Stomach (tissue), 4 donors: ENCODE data around the gene MBNL3.

Source experiments
- POLR2A ChIP-seq, 4 donors: fragments of 450-650 bp; IDR thresholded peaks; one replicate each; pipeline ENCODE4 v1.6.1; 2016; ENCODE audit warnings: antibody characterized with exemption in 4 of 4, control low read depth in 2 of 4, mild to moderate bottlenecking in 1 of 4, moderate library complexity in 1 of 4
- TF ChIP-seq, protein P1 (sequence below), 7 experiments: fragments of 450-650 bp in 4 of 7; fragments of 200-600 bp in 3 of 7; sonication (generic) in 3 of 7; IDR thresholded peaks; one replicate each; pipeline ENCODE4 v1.5.1; 2016 to 2019; ENCODE audit warnings: antibody characterized with exemption in 7 of 7, control low read depth in 2 of 7, mild to moderate bottlenecking in 1 of 7

DNA sequence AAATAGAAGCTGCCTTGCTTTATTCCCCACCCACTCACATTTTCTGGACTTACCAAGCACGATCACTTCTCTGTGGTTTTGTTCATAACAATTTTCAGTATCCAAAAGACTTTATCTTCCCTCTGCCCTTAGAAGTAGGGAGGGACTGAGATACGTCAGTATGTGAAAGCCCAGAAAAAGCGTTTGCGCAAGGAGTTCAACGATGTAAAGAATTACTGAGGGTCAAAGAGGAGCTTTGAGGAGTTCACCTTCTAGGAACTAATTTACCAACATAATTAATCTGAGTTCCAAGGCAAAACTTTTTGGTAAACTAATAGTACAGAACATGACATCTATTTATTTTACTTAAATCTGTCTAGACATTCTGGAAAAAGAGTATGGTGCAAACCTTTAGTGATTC lies 84.6 kb downstream of the MBNL3 start:
- TF ChIP-seq POLR2A (IDR thresholded peaks at IDR 0.05) = no peak
- TF ChIP-seq, protein P1, sequence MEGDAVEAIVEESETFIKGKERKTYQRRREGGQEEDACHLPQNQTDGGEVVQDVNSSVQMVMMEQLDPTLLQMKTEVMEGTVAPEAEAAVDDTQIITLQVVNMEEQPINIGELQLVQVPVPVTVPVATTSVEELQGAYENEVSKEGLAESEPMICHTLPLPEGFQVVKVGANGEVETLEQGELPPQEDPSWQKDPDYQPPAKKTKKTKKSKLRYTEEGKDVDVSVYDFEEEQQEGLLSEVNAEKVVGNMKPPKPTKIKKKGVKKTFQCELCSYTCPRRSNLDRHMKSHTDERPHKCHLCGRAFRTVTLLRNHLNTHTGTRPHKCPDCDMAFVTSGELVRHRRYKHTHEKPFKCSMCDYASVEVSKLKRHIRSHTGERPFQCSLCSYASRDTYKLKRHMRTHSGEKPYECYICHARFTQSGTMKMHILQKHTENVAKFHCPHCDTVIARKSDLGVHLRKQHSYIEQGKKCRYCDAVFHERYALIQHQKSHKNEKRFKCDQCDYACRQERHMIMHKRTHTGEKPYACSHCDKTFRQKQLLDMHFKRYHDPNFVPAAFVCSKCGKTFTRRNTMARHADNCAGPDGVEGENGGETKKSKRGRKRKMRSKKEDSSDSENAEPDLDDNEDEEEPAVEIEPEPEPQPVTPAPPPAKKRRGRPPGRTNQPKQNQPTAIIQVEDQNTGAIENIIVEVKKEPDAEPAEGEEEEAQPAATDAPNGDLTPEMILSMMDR (IDR thresholded peaks at IDR 0.05) = no peak
